Measurements from ENCODE around the gene DHCR7. TPM values are rescaled to one million over a fixed set of nuclear protein-coding genes. Genes with fewer than 3 reads are reported as not detected.

DHCR7 gene
- total RNA-seq, 1 experiment from 2014 or later: 211 TPM

DNA sequence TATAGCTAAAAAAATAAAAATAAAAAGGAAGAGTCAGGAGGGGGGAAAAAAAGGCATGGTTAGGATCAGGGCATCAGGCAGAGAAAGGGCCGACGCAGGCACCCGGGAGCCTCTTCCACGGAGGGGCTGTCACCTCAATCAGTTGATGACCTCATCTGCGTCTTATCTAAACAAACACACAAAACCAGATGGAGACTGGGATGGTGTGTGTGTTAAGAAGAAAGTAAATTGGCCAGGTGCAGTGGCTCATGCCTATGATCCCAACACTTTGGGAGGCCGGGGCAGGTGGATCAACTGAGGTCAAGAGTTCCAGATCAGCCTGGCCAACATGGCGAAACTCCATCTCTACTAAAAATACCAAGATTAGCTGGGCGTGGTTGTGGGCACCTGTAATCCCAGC is 63.6 kb downstream of the DHCR7 start:
- Mint-ChIP-seq H3K36me3 (ENCODE audit: insufficient read depth, unreplicated experiment) (no peaks in the 10 kb centered on the region), H3K27me3 (ENCODE audit: unreplicated experiment) (peaks cover 74% of the 10 kb centered on the region), H3K4me3 (ENCODE audit: low read depth, unreplicated experiment) (no peak overlapping the region), H3K9me3 (ENCODE audit: low read depth, unreplicated experiment) (no peaks in the 10 kb centered on the region), H3K27ac (ENCODE audit: unreplicated experiment) (no peak overlapping the region), H3K4me1 (ENCODE audit: low read depth, unreplicated experiment) (no peaks in the 10 kb centered on the region)
- TF ChIP-seq, protein P1, sequence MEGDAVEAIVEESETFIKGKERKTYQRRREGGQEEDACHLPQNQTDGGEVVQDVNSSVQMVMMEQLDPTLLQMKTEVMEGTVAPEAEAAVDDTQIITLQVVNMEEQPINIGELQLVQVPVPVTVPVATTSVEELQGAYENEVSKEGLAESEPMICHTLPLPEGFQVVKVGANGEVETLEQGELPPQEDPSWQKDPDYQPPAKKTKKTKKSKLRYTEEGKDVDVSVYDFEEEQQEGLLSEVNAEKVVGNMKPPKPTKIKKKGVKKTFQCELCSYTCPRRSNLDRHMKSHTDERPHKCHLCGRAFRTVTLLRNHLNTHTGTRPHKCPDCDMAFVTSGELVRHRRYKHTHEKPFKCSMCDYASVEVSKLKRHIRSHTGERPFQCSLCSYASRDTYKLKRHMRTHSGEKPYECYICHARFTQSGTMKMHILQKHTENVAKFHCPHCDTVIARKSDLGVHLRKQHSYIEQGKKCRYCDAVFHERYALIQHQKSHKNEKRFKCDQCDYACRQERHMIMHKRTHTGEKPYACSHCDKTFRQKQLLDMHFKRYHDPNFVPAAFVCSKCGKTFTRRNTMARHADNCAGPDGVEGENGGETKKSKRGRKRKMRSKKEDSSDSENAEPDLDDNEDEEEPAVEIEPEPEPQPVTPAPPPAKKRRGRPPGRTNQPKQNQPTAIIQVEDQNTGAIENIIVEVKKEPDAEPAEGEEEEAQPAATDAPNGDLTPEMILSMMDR (IDR thresholded peaks at IDR 0.05; ENCODE audit: unreplicated experiment): no peak
- CTCF ChIA-PET: interaction anchor here (0.7 to 0.9 kb wide), 2 partner anchors 13 to 39 kb away, joined by 3 to 7 read pairs; no protein-coding TSS in a partner anchor
- intact Hi-C loops (cut with micrococcal nuclease; ENCODE audit: unreplicated experiment): no loop called here
- no peak for DNase-seq
- BruUV-seq (replicated peaks): no TSS peak

Small RNAs within 50 kb of the gene (microRNA-seq; reads per million reads assigned to microRNA genes)
- not detected for gene MIR6754

Other genes with a start within 250 kb of the DHCR7 start
- 109 and 118 TPM in 2 replicates for gene SHANK2, start 195.8 kb downstream of the DHCR7 start, total RNA-seq (2022)
- 79.7 and 91.1 TPM in 2 replicates for gene NADSYN1, start 4.8 kb upstream of the DHCR7 start, total RNA-seq (2022)
- gene KRTAP5-7, start 78.9 kb upstream of the DHCR7 start, total RNA-seq (2022): not detected in 2 replicates
- gene KRTAP5-8, start 89.6 kb upstream of the DHCR7 start, total RNA-seq (2022): not detected in 2 replicates
- gene KRTAP5-9, start 100.0 kb upstream of the DHCR7 start, total RNA-seq (2022): 0.56 TPM in 1 of 2 replicates, not detected in the other
- not detected in 2 replicates for gene KRTAP5-10, start 117.2 kb upstream of the DHCR7 start, total RNA-seq (2022)
- not detected in 2 replicates for gene KRTAP5-11, start 134.5 kb upstream of the DHCR7 start, total RNA-seq (2022)